NCI-H82 treated with DMSO at 0.1 percent for 48 hours (cell line): Measurements from ENCODE around the gene ASXL3.
A peak's percentile ranks its signal among the peaks of the same experiment; 100 is the strongest.

Source experiments
- DNase-seq: peaks from one replicate; lab custom pipeline; 2025; ENCODE audit not compliant: unreplicated experiment; lab: John Stamatoyannopoulos, UW

The ASXL3 gene

DNA sequence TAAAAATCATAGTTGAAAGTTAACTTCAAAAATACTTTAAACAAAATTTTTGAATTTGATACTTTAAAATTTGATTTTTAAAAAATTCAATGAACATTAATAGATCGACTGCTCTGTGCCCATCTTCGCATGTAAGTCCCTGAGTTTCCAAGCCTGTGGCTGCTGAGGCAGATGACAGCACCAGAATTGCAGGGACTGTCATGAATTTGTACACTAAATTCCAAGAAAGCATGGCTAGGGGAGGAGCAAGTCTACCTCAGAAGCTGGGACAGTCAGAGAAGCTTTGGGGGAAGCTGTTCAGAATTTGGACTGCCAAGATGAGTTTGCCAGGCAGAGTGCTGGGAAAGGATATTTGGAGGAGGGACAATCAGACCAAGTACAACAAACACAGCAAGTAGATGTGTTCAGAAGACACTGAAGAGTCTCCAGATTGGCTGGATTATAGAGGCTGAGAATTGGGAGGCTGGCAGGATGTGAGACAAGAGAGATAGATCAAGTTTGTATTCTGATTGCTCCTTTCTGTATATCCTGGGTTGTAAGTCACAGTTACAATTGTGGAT, 79.0 kb downstream of the ASXL3 start:
- no peak for DNase-seq

DNA sequence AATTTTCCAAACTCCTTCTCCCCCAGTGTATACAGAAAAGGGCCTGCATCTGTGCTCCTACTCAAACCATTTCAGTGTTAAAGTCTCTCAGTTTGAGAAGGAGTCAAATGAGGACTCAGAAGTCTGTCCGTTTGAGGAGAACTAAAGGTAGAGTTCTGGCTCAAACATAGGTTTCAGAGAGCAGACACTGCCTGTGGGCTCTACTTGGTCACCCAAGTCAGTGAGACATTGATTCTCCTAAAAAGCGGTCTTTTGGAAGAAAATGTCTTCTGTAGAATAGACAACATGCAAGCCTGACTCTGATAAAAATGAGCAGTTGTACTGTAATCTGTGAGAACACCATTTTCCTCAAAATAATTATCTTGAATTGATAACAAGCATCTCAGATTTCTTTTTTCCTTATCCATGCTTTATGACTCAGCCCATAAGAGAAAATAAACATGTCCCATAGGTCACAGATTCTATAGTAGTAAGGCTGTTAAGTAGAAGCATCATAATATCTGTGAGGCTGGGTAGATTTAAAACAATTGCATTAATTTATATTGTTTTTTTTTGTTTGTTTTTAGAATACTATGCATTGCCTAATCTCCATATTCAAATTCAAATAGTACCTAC, 82.8 kb downstream of the ASXL3 start:
- DNase-seq = no peak

DNA sequence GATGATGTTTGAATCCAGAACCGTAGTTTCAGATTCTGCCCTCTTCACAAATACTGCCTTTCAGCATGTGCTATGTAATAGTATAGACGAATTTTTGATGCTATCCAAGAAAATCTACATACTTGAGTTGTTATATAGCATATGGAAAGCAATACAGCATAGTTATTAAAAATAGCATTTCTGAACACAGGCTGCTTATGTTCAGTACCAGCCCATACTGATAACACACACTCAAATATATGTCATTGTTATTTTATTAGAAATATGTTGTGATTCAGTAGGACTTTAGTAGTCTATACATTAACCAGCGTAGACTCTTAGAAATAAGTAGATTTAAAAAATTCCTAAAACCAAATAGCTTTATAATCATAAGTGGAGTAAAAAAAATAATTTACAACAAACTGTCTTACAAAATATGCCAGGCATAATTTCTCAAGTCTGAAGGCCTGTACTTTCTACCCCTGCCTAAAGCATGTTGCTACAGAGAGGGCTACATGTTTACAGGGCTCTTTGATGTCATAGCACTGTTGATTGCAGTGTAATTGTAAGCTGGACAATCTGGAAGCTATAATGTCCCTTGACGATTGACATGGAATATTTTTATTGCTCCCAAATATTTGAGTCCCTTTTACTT, 86.3 kb downstream of the ASXL3 start:
- no peak for DNase-seq

DNA sequence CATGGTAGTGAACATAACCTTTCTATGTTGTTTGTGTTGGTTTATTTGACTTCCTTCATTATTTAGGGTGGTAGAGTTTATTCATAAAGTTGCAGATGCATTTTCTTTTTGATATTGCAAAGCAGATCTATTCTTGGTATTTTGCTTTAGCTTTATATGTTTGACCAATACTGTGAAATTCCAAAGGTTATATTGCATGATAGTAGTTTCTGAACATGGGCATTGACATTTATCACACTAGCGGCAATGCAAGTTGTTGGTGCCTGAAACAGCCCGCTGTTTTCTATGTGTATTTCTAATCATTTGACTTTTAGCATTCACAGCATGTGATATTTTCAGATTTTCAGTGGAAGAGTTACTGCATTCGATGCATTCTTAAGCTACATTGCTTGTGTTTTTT, 87.2 kb downstream of the ASXL3 start:
- no peak for DNase-seq

DNA sequence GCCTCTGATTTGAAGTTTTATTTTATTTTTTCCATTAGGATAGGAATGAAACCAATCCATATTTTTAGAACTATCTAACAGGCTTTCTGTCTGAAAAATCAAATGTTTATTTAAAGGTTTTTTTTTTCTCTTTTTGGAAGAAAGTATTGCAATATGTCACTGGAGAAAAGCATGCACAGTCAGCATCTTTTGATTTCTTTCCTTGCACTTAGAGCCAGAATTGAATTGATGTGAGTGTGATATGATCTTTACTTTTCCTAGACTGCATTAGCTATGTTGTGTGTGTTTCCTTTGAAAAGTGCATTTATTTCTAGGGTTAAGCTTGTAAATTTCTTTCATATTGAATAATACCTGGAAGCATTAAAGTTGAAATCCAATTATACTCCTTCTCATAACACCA, 87.6 kb downstream of the ASXL3 start:
- no peak for DNase-seq

DNA sequence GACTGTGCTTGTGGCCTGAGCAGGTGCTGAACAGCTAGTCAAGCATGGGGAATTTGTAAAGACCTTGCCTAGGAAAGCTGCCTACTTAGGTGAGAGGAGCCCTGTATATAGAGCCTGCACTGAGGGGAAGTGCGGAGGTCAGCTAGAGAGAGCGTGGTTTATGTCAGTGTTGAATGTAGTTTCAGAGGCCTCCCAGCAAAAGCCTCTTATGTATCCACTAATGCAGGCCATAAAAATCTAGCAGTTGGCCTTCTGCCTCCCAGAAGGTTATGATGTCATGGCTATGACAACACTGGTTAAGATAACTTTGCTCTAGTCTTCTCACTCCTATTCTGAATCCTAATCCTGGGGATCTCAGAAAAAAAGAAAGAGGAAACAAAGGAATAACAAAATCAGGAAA, 88.9 kb downstream of the ASXL3 start:
- DNase-seq = peak; percentile 87

DNA sequence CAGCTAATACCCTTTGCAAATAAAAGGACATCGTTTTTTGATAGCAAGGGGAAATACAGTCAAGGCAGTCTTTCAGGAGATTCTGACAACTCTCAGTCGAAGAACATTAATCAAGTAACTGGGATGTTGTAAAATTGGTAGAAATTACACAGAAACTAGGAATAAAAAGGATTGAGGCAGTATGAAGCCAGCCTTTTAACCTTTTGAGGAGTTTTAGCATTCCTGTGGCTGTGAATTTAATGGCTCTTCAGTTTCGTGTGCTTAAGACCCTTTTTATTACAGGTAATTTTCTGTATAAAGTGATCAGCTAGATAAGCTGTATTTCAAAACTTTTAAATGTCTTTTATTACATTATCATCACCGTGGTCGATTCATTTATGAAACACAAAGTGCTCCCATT, 91.6 kb downstream of the ASXL3 start:
- DNase-seq = no peak

DNA sequence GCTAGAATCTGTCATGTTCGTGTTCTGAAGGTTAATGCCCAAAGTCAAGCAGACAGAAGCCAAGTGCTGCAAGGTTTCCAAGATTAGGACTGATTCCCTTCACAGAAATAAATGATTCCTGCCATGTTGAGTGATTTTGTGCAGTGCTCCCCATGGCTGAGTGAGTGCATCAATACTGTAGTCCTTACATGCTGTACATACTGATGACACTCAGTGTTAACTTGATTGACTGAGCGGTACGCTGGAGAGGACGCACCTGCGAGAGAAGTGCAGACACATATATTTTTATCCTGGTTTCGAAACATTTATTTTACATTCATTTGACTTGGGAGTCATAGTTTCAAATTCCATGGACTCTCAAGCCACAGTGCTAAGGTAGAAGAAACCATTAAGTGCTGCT, 92.0 kb downstream of the ASXL3 start:
- no peak for DNase-seq

DNA sequence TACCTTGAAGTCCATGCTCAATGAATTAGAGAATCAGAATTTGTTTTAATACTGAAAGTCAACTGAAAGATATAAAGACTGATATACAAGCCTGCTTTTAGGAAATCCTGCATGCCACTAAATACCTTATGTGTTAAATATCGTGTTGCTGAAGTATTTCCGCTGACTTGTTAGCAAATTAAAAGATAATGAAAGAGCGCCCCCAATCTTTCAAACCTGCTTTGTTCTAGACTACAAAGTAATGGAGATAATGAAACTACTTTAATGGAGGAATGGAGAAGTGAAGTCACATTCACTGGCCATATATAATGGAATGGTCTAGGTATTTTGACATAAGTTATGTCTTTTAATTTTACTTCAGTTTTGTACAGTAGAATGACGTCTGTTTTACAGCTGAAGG, 95.7 kb downstream of the ASXL3 start:
- no peak for DNase-seq

DNA sequence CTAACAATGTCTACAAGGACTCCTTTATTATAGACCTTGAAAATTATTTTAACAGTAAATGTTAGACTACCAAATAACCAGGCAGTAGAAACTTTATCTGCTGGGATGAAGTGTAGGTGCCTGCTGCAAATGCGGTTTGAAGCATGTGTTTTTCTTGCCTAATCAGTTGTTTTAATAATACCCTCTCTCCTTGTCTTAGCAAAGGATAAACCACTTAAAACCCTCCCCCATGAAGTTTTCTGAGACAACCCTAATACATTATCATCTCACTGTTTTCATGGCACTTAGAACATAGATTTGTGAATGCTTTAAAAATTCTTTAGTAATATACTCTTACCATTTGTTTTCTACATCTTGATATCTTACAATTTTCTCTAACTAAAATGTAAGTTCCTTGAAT, 98.6 kb downstream of the ASXL3 start:
- DNase-seq = peak; percentile 87

DNA sequence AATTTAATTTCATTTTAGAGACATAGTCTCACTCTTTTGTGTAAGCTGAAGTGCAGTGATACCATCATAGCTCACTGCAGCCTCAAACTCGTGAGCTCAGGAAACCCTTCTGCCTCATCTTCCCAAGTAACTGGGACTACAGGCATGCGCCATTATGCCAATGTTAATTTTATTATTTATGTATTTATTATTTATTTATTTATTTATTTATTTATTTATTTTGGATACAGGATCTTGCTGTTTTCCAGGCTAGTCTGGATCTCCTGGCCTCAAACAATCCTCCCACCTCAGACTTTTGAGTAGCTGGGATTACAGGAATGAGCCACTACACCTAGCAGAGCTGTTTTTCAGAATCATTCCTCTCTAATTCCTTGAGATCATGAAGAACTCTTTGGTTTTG, 99.9 kb downstream of the ASXL3 start:
- DNase-seq = peak; percentile 63

DNA sequence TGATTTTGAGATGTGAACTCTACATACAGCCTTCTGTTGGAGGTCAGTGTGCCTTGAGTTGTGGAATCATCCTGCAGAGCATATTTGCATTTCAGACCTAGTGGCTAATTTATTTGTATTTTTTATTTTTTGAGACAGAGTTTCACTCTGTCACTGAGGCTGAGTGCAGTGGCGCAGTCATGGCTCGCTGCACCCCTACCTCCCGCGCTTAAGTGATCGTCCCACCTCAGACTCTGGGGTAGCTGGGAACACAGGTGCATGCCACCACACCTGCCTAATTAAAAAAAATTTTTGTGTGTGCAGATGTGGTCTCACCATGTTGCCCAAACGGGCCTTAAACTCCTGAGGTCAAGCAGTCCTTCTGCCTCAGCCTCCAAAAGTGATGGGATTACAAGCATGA, 104.4 kb downstream of the ASXL3 start:
- no peak for DNase-seq

DNA sequence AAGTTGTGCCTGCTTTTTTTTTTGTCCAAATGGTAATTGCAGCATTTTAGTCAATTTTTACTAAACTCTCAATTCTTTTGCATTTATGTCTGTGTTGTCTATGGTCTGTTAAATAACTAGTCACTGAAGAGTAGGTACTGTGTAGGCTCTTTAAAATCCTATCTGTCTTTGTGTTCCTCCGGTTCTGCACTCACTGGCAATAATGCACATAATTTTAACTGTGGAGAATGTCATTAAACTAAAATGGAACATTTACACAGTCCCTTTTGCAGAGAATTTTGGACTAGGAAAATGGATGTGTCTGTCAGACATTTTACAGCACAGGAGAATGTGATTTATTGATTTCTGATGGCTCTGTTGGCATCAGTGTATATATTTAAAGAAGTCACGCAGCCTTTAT, 116.6 kb downstream of the ASXL3 start:
- DNase-seq = no peak

DNA sequence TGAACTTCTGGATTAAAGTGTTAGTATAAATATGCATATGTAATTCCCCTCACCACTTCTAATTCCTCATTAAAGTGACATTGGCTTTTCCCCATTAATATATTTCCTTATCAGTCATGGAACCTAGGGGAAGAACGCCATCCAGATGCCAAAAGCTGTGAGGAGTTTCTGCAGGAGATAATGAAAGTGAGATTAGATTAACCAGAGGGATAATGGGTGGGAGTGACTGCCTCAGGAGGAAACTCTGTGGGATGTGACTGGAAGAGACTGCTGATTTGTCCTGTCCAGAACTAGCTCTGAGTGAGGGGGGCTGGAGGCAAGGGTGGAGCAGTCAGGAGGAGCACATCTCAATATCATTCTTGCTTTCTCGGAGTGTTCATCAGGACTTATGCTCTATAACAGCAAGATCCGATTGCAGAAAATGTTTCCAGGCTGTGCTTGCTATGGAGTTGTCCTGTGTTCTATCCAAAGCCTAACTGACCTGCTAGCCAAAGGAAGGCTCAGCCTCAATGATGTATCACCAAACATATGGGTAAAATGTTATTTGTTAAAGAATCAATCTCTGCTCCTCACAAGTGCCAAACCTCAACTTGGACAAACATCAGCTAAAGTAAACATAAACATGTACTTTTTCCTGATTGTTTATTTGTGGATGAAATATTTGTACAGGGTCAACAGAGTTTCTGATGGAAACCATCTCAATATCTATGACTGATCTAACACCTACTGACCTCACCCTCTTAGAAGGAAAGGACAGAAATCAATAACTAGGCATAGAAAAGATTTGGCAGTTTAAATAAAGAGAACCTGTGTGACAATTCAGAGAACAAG, 118.5 kb downstream of the ASXL3 start:
- peak; percentile 34 for DNase-seq

DNA sequence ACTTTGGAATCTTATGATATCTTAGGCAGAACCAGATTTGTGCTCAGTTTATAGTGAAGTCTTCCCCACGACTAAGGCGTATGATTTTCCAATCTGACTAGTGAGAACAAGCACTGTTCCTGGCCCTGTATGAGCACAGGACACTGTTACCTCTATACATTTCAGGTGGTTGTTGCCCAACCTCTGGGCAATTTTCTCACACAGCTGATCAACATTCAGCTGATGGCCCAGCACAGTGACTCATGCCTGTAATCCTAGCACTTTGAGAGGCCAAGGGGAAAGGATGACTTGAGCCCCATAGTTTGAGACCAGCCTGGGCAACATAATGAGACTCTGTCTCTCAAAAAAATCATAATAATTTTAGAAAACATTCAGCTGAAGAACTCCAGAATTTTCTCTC, 119.5 kb downstream of the ASXL3 start:
- DNase-seq = no peak

DNA sequence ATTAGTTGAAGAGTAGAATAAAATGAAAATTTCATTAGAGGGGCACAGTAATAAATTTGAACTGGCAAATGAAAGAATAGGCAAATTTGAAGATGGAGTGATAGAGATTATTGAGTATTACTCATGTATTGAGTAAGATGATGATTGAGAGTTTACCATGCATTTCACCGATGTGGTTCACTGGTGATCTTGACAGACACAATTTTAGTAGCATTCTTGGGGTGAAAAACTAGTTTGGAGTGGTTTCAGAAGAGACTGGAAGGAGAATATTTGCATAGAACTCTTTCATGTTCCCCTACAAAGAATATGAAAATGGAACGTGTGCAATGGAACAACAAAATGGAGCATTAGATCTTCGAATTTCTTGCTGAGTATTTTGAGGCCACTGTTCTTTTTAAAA, 121.4 kb downstream of the ASXL3 start:
- no peak for DNase-seq

DNA sequence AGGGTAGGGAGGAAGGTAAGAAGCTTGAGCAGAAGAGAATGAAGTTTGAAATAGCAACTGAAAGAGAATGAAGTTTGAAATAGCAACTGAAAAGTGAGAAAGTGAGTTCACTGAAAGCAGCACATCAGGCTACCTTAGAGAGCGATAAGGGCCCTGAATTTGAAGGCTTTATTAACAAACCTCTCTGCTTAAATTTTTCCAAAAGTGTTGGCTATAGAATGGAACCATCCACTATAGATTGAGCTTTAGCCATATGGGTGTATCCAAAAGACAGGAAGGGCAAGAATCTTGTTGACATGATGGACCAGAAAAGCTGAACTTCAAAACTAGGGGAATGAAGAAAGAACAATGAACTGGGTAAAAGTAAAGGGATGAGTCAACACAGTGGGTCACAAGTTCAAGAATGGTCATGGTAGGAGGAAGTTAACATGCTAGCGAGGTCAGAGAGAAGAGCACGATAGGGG, 122.5 kb downstream of the ASXL3 start:
- no peak for DNase-seq

DNA sequence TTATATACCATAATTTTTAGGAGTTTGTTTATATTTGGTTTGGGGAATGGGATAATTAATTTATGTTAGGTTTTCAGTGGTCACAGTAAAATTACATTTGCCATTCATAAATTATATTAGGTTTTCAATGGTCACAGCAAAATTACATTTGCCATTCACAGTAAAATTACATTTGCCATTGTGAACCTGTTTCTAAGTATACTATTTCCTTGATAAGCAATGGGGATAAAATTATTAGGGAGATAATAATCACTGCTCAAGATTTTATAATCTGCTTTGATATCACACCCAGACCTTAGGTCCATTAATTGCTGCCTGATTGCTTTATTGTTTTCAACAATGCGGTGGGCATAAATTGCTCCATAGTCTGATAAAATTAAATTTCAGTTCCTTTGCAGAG, 124.6 kb downstream of the ASXL3 start:
- DNase-seq = no peak

DNA sequence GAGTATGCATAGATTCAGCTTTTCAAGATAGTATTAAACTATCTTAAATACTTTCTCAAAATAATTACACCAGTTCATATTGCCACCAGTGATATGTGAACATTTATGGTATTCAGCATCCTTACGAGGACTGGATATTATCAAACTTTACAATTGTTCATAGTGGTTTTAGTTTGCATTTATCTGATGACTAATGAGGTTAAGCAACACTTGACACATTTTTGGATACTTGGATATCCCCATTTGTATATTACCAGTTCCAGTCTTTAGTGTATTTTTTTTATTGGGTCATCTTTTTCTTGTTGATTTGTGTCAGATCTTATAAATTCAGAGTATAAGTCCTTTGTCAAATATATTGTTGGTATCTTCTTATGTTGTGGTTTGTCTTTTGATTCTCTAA, 128.4 kb downstream of the ASXL3 start:
- DNase-seq = no peak

DNA sequence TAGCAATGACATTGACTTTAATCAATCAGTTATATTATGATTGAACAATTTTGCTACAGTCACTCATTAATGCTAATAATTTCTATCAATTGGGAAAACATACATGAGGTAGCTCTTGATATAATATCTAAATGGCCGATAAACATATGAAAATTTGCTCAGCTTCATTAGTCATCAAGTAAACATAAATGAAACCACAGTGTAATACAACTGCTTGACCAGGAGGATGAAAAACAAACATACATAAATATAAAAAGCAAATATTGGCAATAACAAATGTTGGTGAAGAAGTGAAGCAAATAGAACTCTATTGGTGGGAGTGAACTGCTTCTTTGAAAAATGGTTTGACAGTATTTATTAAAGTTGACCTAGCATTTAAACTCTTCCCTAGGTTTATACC, 130.9 kb downstream of the ASXL3 start:
- DNase-seq = no peak

DNA sequence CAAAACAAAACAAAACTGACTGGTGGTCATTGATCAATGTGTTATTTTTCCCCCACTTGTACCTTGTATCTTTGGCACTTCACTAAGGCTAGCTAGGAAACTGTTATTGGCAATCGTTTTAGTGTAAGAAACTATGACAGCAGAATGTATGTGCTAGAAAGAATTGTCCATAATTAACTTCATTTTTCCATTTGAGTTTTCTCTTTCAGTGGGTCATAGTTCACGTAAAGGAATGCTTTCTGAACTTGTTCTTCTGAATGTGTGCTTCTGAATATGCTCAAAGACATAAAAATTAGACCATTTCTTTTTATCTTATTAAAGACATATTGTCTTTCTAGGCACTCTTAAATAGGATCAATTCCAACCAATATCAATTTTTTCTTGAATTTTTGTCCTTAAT, 132.2 kb downstream of the ASXL3 start:
- no peak for DNase-seq

DNA sequence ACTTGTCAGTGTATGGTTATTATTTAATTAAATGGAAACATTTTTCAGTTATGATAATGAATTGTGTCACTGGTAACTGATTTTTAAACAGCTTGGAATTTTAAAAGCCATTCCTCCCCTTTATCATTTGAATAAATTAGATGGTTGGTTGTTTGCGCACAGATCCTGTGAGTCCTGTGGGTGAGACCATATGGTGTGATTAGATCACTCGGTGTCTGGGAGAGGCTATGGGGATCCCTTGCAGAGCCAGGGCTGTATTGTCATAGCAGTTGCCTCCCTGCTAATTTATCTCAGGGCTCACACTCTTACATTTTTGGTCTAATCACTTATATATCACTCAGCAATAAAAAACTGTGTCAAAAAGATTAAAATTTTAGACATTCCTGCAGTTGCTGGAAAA, 133.5 kb downstream of the ASXL3 start:
- DNase-seq = peak; percentile 61
